Loucy (cell line): ENCODE results near the gene CHI3L2.

Experiments
- H2AFZ ChIP-seq: fragments of 200-600 bp; sonication (generic); 2 replicates; pipeline ENCODE4 v1.6.0; 2016; ENCODE audit warnings: antibody characterized with exemption, mild to moderate bottlenecking, low read length, moderate library complexity
- H3F3A ChIP-seq: fragments of 200-600 bp; 2 replicates; pipeline ENCODE4 v1.6.0; 2016; ENCODE audit warnings: antibody characterized with exemption, low read depth, mild to moderate bottlenecking
- H3K27me3 ChIP-seq: fragments of 200-600 bp; sonication (generic); 2 replicates; pipeline ENCODE4 v1.6.1; 2014; ENCODE audit warnings: low read length, mild to moderate bottlenecking; ENCODE audit not compliant: insufficient read depth, poor library complexity, severe bottlenecking
- H3K36me3 ChIP-seq: fragments of 200-600 bp; sonication (generic); 2 replicates; pipeline ENCODE4 v1.6.1; 2016; ENCODE audit warnings: low read length; ENCODE audit not compliant: insufficient read depth
- H3K4me1 ChIP-seq: fragments of 200-600 bp; sonication (generic); 2 replicates; pipeline ENCODE4 v1.5.1; 2014; ENCODE audit warnings: low read length, mild to moderate bottlenecking; ENCODE audit not compliant: insufficient read depth, poor library complexity, severe bottlenecking
- H3K4me2 ChIP-seq: fragments of 200-600 bp; sonication (generic); 2 replicates; pipeline ENCODE4 v1.6.0; 2014; ENCODE audit warnings: antibody characterized with exemption, low read length, low read depth, mild to moderate bottlenecking; ENCODE audit not compliant: poor library complexity, severe bottlenecking
- H3K4me3 ChIP-seq: fragments of 200-600 bp; sonication (generic); 2 replicates; pipeline ENCODE4 v1.5.1; 2014; ENCODE audit warnings: low read length, mild to moderate bottlenecking, mixed read lengths; ENCODE audit not compliant: poor library complexity, severe bottlenecking
- H3K79me2 ChIP-seq: fragments of 200-600 bp; sonication (generic); 2 replicates; pipeline ENCODE4 v1.6.1; 2014; ENCODE audit warnings: low read length; ENCODE audit not compliant: insufficient read depth
- H3K9ac ChIP-seq: fragments of 200-600 bp; sonication (generic); 2 replicates; pipeline ENCODE4 v1.6.0; 2014; ENCODE audit warnings: mild to moderate bottlenecking, low read depth, low read length, moderate library complexity; ENCODE audit not compliant: poor library complexity, severe bottlenecking
- H3K9me2 ChIP-seq: fragments of 200-600 bp; sonication (generic); replicated peaks from 2 replicates; pipeline ENCODE4 v1.6.1; 2016; ENCODE audit warnings: low read depth, low read length, mixed read lengths
- H3K9me3 ChIP-seq: fragments of 200-600 bp; sonication (generic); 2 replicates; pipeline ENCODE4 v1.6.1; 2014; ENCODE audit warnings: mild to moderate bottlenecking, antibody characterized with exemption, low read length, low read depth; ENCODE audit not compliant: insufficient read depth
- H4K20me1 ChIP-seq: fragments of 200-600 bp; sonication (generic); 2 replicates; pipeline ENCODE4 v1.6.0; 2014; ENCODE audit warnings: antibody characterized with exemption, low read length, mild to moderate bottlenecking; ENCODE audit not compliant: insufficient read depth, poor library complexity, severe bottlenecking
- EZH2phosphoT487 ChIP-seq: fragments of 200-600 bp; IDR thresholded peaks from 2 replicates; pipeline ENCODE4 v1.6.1; 2018; ENCODE audit warnings: antibody characterized with exemption, mild to moderate bottlenecking, moderate library complexity, borderline replicate concordance
- TF ChIP-seq, protein P1 (sequence below): fragments of 200-600 bp; sonication (generic); conservative IDR thresholded peaks from 2 replicates; pipeline ENCODE4 v1.5.1; 2014; ENCODE audit warnings: mild to moderate bottlenecking, antibody characterized with exemption, low read length

CHI3L2 gene

DNA sequence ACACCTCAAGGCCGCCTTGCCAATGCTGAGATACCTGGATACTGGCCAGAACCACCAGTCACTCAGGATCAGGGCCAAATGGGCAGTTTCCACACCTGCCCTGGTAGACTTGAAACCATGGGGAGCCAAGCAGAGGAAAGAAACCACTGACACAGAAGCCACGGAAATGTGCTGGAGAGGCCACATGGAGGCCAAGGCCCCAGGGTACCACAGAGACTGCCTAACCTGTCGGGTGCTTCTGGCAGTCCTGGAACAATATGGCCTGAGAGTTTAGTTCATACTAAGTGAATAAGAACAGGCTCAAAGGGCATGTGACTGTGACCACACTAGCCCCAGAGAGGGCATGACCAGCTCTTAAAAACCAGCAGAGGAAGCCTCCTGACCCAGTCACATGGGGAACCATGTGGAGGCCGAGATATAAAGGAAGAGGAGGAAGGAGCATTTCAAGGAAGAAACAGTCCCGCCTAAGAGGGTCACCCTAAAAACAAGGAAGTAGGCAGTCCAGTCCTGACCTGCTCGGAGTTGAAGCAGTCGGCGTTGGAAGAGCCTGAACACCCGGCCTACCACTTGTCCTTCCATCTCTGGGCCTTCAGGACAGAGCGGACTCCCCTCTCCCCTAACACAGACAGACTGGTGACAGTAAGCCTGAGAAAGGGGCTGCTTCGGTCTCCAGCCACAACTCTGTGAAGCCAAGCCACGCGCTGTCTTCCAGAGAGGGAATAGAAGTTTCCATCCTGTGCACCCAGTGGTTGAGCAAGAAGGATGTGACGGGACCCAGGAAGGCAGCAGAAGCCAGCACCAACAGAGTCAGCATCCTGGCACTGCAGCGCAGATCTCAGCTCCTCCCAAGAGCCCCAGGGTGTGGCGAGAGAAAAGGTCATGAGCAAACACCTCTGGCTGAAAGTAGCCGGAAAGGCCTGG lies 27.4 kb upstream of the CHI3L2 start, which contains the start of gene DENND2D:
TSS of gene DENND2D (minus strand) at position 766 of the 921 bp plus-strand sequence. CDS start at position 579, 187 bp downstream.
- no peaks in the 10 kb centered on the region for H3K79me2 ChIP-seq

DNA sequence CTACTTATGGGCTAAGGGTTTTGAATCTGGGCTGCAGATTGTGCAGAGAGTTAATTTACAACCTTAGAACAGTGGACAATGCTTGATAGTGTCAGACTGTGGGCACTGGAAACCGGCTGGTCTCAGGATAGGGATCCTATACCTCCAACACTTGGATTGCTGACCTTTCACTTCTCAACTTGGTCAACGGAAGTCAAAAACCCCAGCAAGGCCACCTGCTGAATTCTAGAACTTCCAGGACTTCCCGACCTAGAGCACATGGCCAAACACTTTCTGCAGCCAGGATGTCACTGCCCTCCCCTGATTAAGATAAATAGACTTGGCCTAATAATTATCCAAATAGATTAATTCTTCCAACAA lies 26.7 kb upstream of the CHI3L2 start:
- Histone ChIP-seq H2AFZ (no peak overlapping the region), H3K9ac (peak overlapping the region; percentile 75), H3K4me3 (no peak overlapping the region), H3K9me3 (no peaks in the 10 kb centered on the region), H3K9me2 (no peaks in the 10 kb centered on the region), H3K4me2 (no peak overlapping the region), H3K27me3 (no peaks in the 10 kb centered on the region), H3K4me1 (peaks cover 82% of the 10 kb centered on the region), H3F3A (no peaks in the 10 kb centered on the region), H3K36me3 (no peaks in the 10 kb centered on the region), H4K20me1 (no peaks in the 10 kb centered on the region), H3K79me2 (no peaks in the 10 kb centered on the region)
- TF ChIP-seq, protein P1, sequence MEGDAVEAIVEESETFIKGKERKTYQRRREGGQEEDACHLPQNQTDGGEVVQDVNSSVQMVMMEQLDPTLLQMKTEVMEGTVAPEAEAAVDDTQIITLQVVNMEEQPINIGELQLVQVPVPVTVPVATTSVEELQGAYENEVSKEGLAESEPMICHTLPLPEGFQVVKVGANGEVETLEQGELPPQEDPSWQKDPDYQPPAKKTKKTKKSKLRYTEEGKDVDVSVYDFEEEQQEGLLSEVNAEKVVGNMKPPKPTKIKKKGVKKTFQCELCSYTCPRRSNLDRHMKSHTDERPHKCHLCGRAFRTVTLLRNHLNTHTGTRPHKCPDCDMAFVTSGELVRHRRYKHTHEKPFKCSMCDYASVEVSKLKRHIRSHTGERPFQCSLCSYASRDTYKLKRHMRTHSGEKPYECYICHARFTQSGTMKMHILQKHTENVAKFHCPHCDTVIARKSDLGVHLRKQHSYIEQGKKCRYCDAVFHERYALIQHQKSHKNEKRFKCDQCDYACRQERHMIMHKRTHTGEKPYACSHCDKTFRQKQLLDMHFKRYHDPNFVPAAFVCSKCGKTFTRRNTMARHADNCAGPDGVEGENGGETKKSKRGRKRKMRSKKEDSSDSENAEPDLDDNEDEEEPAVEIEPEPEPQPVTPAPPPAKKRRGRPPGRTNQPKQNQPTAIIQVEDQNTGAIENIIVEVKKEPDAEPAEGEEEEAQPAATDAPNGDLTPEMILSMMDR = no peak

More for the DNA sequence above, 27.4 kb upstream of the CHI3L2 start, which contains the start of gene DENND2D:
- Histone ChIP-seq H3K4me1 (peaks cover 76% of the 10 kb centered on the region), H2AFZ (0 out of 2 replicates have a peak within 1 kb of the TSS, but pooled peaks have one; percentile 19), H3K4me3 (peak within 1 kb of the TSS; percentile 48), H3K9ac (peak within 1 kb of the TSS; percentile 75), H3K9me3 (no peaks in the 10 kb centered on the region), H3K4me2 (peak within 1 kb of the TSS; percentile 50), H3K36me3 (no peaks in the 10 kb centered on the region), H3K9me2 (no peaks in the 10 kb centered on the region), H3K27me3 (no peaks in the 10 kb centered on the region), H3F3A (no peaks in the 10 kb centered on the region), H4K20me1 (no peaks in the 10 kb centered on the region)
- TF ChIP-seq, protein P1 = no peak
- no peak for TF ChIP-seq EZH2phosphoT487

DNA sequence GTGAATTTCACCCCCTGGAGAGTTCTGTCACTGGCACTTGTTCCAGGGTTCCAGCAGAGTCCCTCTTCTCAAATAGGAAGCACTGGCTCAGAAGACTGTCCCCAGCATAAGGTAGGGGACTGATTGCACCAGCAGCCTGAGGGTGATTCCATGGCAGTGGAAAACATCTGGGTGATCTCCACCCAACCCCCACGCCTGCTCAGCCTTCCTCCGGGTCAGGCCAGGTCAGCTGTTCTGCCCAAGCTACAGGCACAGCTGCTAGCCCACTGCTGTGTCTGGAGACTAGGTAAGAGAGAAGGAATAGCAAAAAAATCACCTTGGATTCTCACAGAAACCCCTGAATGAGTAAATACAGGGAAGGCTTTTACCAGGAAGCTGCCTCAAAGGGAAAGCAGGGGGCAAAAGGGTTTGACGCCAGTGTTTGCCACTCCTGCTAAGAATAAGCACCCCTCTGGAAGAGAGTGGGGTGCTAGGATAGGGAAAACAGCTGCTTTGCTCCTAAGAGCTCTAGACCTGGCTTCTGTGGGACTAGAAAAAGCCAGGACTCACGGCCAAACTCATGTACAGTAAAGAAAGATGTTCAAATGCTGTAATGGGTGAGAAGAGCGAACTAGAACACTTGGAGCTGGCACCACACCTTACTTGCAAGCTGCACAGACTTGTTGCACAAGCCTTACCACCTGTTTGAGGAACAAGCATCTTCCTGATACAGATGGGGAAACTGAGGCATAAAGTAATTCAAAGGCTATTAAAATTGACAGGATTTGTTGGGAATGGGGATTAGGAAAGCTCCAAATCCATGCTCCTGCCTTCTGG lies 26.0 kb upstream of the CHI3L2 start:
- no peaks in the 10 kb centered on the region for H3K27me3 ChIP-seq
- H3K9me3 ChIP-seq = no peaks in the 10 kb centered on the region
- no peaks in the 10 kb centered on the region for H3F3A ChIP-seq
- no peaks in the 10 kb centered on the region for H3K36me3 ChIP-seq
- no peak for TF ChIP-seq EZH2phosphoT487
- TF ChIP-seq, protein P1 = no peak
- no peak overlapping the region for H3K4me3 ChIP-seq
- no peaks in the 10 kb centered on the region for H3K9me2 ChIP-seq
- H4K20me1 ChIP-seq = no peaks in the 10 kb centered on the region
- H3K4me2 ChIP-seq = no peak overlapping the region
- peaks cover 89% of the 10 kb centered on the region for H3K4me1 ChIP-seq
- no peak overlapping the region for H2AFZ ChIP-seq
- H3K9ac ChIP-seq = peak overlapping the region; percentile 75
- H3K79me2 ChIP-seq = no peaks in the 10 kb centered on the region
